BJ (cell line): ENCODE data around the gene RUNX1. TPM values are rescaled to one million over a fixed set of nuclear protein-coding genes. Genes with fewer than 3 reads are reported as not detected.

Source experiments
- CTCF ChIA-PET: fragments of 350-600 bp; formaldehyde crosslinking; extraction: SDS; loops from one replicate; lab custom pipeline; 2021; ENCODE audit warnings: antibody characterized with exemption, inconsistent platforms; lab: Yijun Ruan, JAX
- POLR2A ChIA-PET: fragments of 300-600 bp; sonication (Branson Sonifier 250); formaldehyde crosslinking; extraction: SDS; loops from one replicate; lab custom pipeline; 2021; ENCODE audit warnings: antibody characterized with exemption; lab: Charles Lee
- DNase-seq: peaks from one replicate; pipeline ENCODE4 v3.0.0-alpha.2; 2011; ENCODE audit warnings: low read depth
- H3K27me3 ChIP-seq: 2 replicates; pipeline ENCODE4 v1.6.0; 2011; ENCODE audit warnings: low read length; ENCODE audit not compliant: control insufficient read depth, insufficient read depth
- H3K36me3 ChIP-seq: 2 replicates; pipeline ENCODE4 v1.5.1; 2011; ENCODE audit warnings: low read length; ENCODE audit not compliant: control insufficient read depth, insufficient read depth
- H3K4me3 ChIP-seq: 2 replicates; pipeline ENCODE4 v1.5.1; 2011; ENCODE audit warnings: low read depth, mild to moderate bottlenecking, control low read depth, low read length
- polyA plus RNA-seq: library from polyadenylated mRNA; depleted of rRNA; stranded (reverse); fragments of >200 nt; gene quantifications from 2 replicates; pipeline ENCODE4 v1.2.3, GENCODE V29; 2011
- TF ChIP-seq, protein P1 (sequence below): IDR thresholded peaks from 2 replicates; pipeline ENCODE4 v1.5.1; 2011; ENCODE audit warnings: low read depth, mild to moderate bottlenecking, control low read depth, inconsistent platforms, low read length, moderate library complexity; ENCODE audit not compliant: insufficient read depth

The RUNX1 gene
- polyA plus RNA-seq, 1 experiment = 36.1 TPM

- CTCF ChIA-PET = no interaction called here
- H3K27me3 ChIP-seq = no peaks in the 10 kb centered on the region
- TF ChIP-seq, protein P1, sequence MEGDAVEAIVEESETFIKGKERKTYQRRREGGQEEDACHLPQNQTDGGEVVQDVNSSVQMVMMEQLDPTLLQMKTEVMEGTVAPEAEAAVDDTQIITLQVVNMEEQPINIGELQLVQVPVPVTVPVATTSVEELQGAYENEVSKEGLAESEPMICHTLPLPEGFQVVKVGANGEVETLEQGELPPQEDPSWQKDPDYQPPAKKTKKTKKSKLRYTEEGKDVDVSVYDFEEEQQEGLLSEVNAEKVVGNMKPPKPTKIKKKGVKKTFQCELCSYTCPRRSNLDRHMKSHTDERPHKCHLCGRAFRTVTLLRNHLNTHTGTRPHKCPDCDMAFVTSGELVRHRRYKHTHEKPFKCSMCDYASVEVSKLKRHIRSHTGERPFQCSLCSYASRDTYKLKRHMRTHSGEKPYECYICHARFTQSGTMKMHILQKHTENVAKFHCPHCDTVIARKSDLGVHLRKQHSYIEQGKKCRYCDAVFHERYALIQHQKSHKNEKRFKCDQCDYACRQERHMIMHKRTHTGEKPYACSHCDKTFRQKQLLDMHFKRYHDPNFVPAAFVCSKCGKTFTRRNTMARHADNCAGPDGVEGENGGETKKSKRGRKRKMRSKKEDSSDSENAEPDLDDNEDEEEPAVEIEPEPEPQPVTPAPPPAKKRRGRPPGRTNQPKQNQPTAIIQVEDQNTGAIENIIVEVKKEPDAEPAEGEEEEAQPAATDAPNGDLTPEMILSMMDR = no peak
- POLR2A ChIA-PET = interaction anchor here (0.6 kb wide), 1 partner anchor 212 kb away, joined by 4 read pairs; no protein-coding TSS in a partner anchor
- no peak for DNase-seq
- no peak overlapping the region for H3K4me3 ChIP-seq
- H3K36me3 ChIP-seq = no peaks in the 10 kb centered on the region
Measured at GRCh38 chr21:34992180-34992579, 56.9 kb downstream of the RUNX1 start.

- DNase-seq = no peak
- CTCF ChIA-PET = no interaction called here
- no peaks in the 10 kb centered on the region for H3K27me3 ChIP-seq
- TF ChIP-seq, protein P1 = no peak
- H3K4me3 ChIP-seq = no peak overlapping the region
- POLR2A ChIA-PET = no interaction called here
- H3K36me3 ChIP-seq = no peaks in the 10 kb centered on the region
Measured at GRCh38 chr21:34991366-34991957, 57.6 kb downstream of the RUNX1 start.

DNA sequence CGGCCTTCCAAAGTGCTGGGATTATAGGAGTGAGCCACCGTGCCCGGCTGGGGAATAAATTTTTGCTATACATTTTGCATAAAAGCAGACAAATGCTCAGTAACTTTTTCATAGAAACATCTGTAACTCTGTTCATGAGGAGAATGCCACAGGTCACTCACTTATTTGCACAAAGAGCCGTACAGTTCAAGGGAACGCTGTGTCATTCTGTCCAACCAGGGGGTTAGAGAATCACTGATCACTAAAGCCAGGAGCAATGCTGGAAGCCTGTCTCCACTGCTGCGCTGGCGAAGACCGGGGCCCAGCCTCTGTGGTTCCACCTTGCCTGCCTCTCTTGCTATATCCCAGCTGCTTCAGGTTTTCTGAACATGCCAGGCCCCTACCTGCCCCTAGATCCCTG, 58.3 kb downstream of the RUNX1 start:
- TF ChIP-seq, protein P1 = no peak
- H3K27me3 ChIP-seq = no peaks in the 10 kb centered on the region
- POLR2A ChIA-PET = interaction anchor here (0.6 kb wide), 1 partner anchor 91 kb away, joined by 3 read pairs; no protein-coding TSS in a partner anchor
- CTCF ChIA-PET = no interaction called here
- no peak for DNase-seq
- no peaks in the 10 kb centered on the region for H3K36me3 ChIP-seq
- no peak overlapping the region for H3K4me3 ChIP-seq

GRCh38 chr21:34989337-34990151, 59.6 kb downstream of the RUNX1 start:
- ChIA-PET POLR2A (interaction anchor here (0.5 kb wide), 1 partner anchor 52 kb away, joined by 10 read pairs; no protein-coding TSS in a partner anchor), CTCF (interaction anchor here (0.6 to 2.9 kb wide), 4 partner anchors 9 to 84 kb away, joined by 3 to 9 read pairs (median 4); no protein-coding TSS in a partner anchor)
- TF ChIP-seq, protein P1 = no peak
- DNase-seq = no peak
- Histone ChIP-seq H3K36me3 (no peaks in the 10 kb centered on the region), H3K27me3 (no peaks in the 10 kb centered on the region), H3K4me3 (no peak overlapping the region)

- H3K36me3 ChIP-seq = no peaks in the 10 kb centered on the region
- H3K4me3 ChIP-seq = no peak overlapping the region
- DNase-seq = no peak
- POLR2A ChIA-PET = no interaction called here
- H3K27me3 ChIP-seq = no peaks in the 10 kb centered on the region
- TF ChIP-seq, protein P1 = no peak
- CTCF ChIA-PET = interaction anchor here (0.9 to 2.9 kb wide), 3 partner anchors 10 to 27 kb away, joined by 3 to 9 read pairs (median 3); no protein-coding TSS in a partner anchor
Measured at GRCh38 chr21:34988625-34989024, 60.5 kb downstream of the RUNX1 start.
